Small intestine (tissue), 7 donors: ENCODE data around the gene FADS2. TPM values are rescaled to one million over a fixed set of nuclear protein-coding genes. Genes with fewer than 3 reads are reported as not detected.
A peak's percentile ranks its signal among the peaks of the same experiment; 100 is the strongest.

Experiments used
- DNase-seq, 2 donors: peaks; one replicate each; pipeline versions ENCODE4 v3.0.0 to v3.0.0-alpha.2; 2013
- FAIRE-seq: peaks from 2 replicates; lab custom pipeline; 2012; peaks lifted over from hg19 to GRCh38; lab: Jason Lieb, UNC
- H3K27ac ChIP-seq, 3 donors: one replicate each; pipeline ENCODE4 v1.5.1; 2013; ENCODE audit warnings: low read length in 2 of 3, mild to moderate bottlenecking in 2 of 3, control low read depth in 1 of 3, inconsistent platforms in 1 of 3, low read depth in 1 of 3, moderate library complexity in 1 of 3
- H3K27me3 ChIP-seq, 3 donors: one replicate each; pipeline ENCODE4 v1.6.1; 2013; ENCODE audit warnings: low read length in 3 of 3, inconsistent platforms in 1 of 3; ENCODE audit not compliant: control insufficient read depth in 3 of 3, insufficient read depth in 3 of 3
- H3K36me3 ChIP-seq, 3 donors: one replicate each; pipeline ENCODE4 v1.6.1; 2013; ENCODE audit warnings: low read length in 3 of 3, inconsistent platforms in 1 of 3, low read depth in 1 of 3, mild to moderate bottlenecking in 1 of 3, moderate library complexity in 1 of 3; ENCODE audit not compliant: control insufficient read depth in 3 of 3, insufficient read depth in 2 of 3
- H3K4me1 ChIP-seq, 3 donors: one replicate each; pipeline ENCODE4 v1.6.1; 2013; ENCODE audit warnings: low read length in 2 of 3, inconsistent platforms in 1 of 3, low read depth in 1 of 3, mild to moderate bottlenecking in 1 of 3, moderate library complexity in 1 of 3; ENCODE audit not compliant: control insufficient read depth in 3 of 3, insufficient read depth in 2 of 3
- H3K4me3 ChIP-seq, 3 donors: one replicate each; pipeline ENCODE4 v1.5.1; 2013; ENCODE audit warnings: low read length in 3 of 3, control low read depth in 1 of 3, inconsistent platforms in 1 of 3, low read depth in 1 of 3, mild to moderate bottlenecking in 1 of 3, moderate library complexity in 1 of 3
- H3K9me3 ChIP-seq, 2 donors: one replicate each; pipeline ENCODE4 v1.6.1; 2013; ENCODE audit warnings: low read depth in 1 of 2, low read length in 1 of 2; ENCODE audit not compliant: control insufficient read depth in 2 of 2, insufficient read depth in 1 of 2
- WGBS, 3 donors: extraction: QIAGEN DNeasy Blood & Tissue Kit; methylation state at CpG; one replicate each; pipeline ENCODE4 v1.1.7; 2013; 5-methylcytosine and 5-hydroxymethylcytosine counted together
- polyA plus RNA-seq, 4 donors: library from polyadenylated mRNA; stranded (reverse) in 3 of 4; unstranded in 1 of 4; fragments of 200-250 nt in 3 of 4; fragments of 120-200 nt in 1 of 4; gene quantifications; one replicate each; pipeline versions ENCODE4 v1.2.1 to v1.2.3, GENCODE V29; 2013
- donor health status: healthy with polysubstance abuse.
- donor health status: control.
- donor health status: control.
- donor health status: Bipolar disorder and iron deficiency.
- donor health status: healthy.

FADS2 gene
- polyA plus RNA-seq, 4 donors, result 2.4 to 147 (median 7.7) TPM

GRCh38 chr11:61890529-61891330 is 62.6 kb downstream of the FADS2 start:
- FAIRE-seq (no peak), DNase-seq (peak; percentile 14 to 31)
- peak overlapping the region; percentile 28 to 75 (median 63) for H3K4me3 ChIP-seq
- peaks cover 0 to 4% (median 0%) of the 10 kb centered on the region in 3 donors for H3K36me3 ChIP-seq
- H3K9me3 ChIP-seq, result peaks cover 0 to 7% of the 10 kb centered on the region in 2 donors
- peaks cover 0 to 8% (median 0%) of the 10 kb centered on the region in 3 donors for H3K4me1 ChIP-seq
- 0 to 2% (median 2%) methylated on average over 26 to 38 of the region's 38 CpGs for WGBS, 3 donors
- H3K27ac ChIP-seq, result peak overlapping the region in 2 of 3 donors; percentile 45 to 80
- no peaks in the 10 kb centered on the region for H3K27me3 ChIP-seq

DNA sequence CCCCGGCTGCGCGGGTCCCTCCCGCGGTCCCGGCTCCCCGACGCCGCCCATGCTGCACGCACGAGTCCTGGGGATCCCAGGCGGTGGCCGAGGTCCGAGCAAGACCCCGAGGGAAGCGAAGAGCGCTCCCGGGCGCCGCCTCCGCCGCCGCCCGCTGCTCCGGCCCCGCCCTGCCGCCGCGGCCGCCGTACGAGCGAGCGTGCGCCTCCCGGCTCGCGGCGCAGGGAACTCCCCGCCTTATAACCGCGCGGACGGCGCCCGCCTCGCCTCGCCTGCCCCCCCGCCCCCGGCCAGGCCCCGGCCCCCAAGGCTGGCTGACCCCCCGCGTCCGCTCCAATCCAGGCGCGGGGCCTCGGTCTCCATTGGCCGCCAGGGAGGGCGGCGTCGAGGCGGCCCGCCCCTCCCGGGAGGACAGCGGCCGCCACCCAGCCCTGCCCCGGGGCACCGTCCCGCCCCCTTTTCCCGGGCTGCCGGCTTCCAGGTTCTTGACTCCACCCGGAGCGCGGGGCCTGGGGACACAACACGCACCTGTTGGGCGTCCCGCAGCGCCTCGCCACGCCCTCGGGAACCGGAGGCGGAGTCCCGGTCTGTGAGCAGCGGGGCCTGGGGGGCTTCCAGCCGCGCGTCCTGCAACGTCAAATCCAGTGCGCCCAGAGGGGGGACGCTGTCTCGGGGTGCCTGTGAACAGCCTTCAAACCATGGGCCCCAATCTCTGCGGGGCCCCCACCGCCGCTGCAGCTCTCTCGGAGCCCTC is 63.4 kb downstream of the FADS2 start, which contains the start of gene FADS3:
FADS3 (minus strand) TSS at position 215 of the 754 bp plus-strand sequence; CDS start at position 51, 164 bp downstream.
- 1% methylated on average over 50 to 96 of the region's 96 CpGs for WGBS, 3 donors
- no peak for FAIRE-seq
- Histone ChIP-seq H3K4me1 (peaks cover 0 to 8% (median 0%) of the 10 kb centered on the region in 3 donors), H3K9me3 (peaks cover 0 to 4% of the 10 kb centered on the region in 2 donors), H3K4me3 (peak within 1 kb of the TSS; percentile 28 to 75 (median 63)), H3K36me3 (peaks cover 0 to 10% (median 0%) of the 10 kb centered on the region in 3 donors), H3K27me3 (no peaks in the 10 kb centered on the region), H3K27ac (peak within 1 kb of the TSS in 2 of 3 donors; percentile 45 to 80)
- DNase-seq, result peak; percentile 90 to 91

GRCh38 chr11:61892085-61892370 is 63.9 kb downstream of the FADS2 start:
- 5 to 16% (median 8%) methylated on average over 9 to 12 of the region's 12 CpGs for WGBS, 3 donors
- no peak for FAIRE-seq
- no peaks in the 10 kb centered on the region for H3K27me3 ChIP-seq
- H3K4me1 ChIP-seq, result peaks cover 0 to 8% (median 0%) of the 10 kb centered on the region in 3 donors
- H3K9me3 ChIP-seq, result no peaks in the 10 kb centered on the region
- H3K27ac ChIP-seq, result no peak overlapping the region
- peak overlapping the region in 2 of 3 donors; percentile 57 to 75 for H3K4me3 ChIP-seq
- H3K36me3 ChIP-seq, result peaks cover 0 to 15% (median 0%) of the 10 kb centered on the region in 3 donors
- no peak for DNase-seq

- no peak for DNase-seq
- peaks cover 0 to 14% (median 0%) of the 10 kb centered on the region in 3 donors for H3K4me1 ChIP-seq
These were observed 65.9 kb downstream of the FADS2 start for GRCh38 chr11:61893981-61894380.

DNA sequence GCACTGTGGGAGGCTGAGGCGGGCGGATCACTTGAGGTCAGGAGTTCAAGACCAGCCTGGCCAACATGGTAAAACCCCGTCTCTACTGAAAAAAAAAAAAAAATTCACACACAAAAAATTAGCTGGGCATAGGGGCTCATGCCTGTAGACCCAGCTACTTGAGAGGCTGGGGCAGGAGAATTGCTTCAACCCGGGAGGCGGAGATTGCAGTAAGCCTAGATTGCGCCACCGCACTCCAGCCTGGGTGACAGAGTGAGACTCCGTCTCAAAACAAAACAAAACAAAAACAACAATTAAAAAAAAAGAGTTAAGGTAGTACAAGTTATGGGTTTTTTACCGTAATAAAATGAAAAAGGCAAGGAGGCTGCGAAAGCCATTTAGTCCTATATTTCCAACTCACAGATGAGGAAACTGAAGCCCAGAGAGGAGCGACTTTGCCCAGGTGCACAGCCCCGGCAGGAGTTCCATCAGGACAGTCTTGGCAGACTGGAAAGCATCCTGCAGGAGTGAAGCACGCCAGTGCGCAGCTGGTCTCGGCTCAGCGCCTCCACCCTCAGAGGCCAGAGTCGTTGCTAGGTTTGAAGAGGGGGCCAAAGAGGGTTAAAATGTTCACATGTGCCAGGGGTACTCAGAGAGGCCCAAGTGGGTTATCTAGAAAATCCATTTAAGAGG is 67.1 kb downstream of the FADS2 start:
- no peak for FAIRE-seq

More at GRCh38 chr11:61893981-61894380, 65.9 kb downstream of the FADS2 start:
- FAIRE-seq, result no peak
- no peaks in the 10 kb centered on the region for H3K9me3 ChIP-seq
- H3K27ac ChIP-seq, result peak overlapping the region in 1 of 3 donors; percentile 10
- H3K36me3 ChIP-seq, result peaks cover 0 to 30% (median 0%) of the 10 kb centered on the region in 3 donors
- H3K27me3 ChIP-seq, result no peaks in the 10 kb centered on the region
- no peak overlapping the region for H3K4me3 ChIP-seq
- 55 to 63% (median 61%) methylated on average over 5 of the region's 5 CpGs for WGBS, 3 donors

GRCh38 chr11:61895718-61896059 is 67.6 kb downstream of the FADS2 start:
- no peak overlapping the region for H3K27ac ChIP-seq
- H3K9me3 ChIP-seq, result no peaks in the 10 kb centered on the region
- 57 to 69% (median 68%) methylated on average over 4 of the region's 4 CpGs for WGBS, 3 donors
- peaks cover 0 to 14% (median 0%) of the 10 kb centered on the region in 3 donors for H3K4me1 ChIP-seq
- H3K36me3 ChIP-seq, result peaks cover 0 to 47% (median 0%) of the 10 kb centered on the region in 3 donors
- H3K4me3 ChIP-seq, result no peak overlapping the region
- DNase-seq (no peak), FAIRE-seq (no peak)
- H3K27me3 ChIP-seq, result no peaks in the 10 kb centered on the region

More for the DNA sequence above, 67.1 kb downstream of the FADS2 start:
- Histone ChIP-seq H3K9me3 (no peaks in the 10 kb centered on the region), H3K36me3 (peaks cover 0 to 42% (median 0%) of the 10 kb centered on the region in 3 donors), H3K4me1 (peaks cover 0 to 18% (median 0%) of the 10 kb centered on the region in 3 donors), H3K27ac (no peak overlapping the region), H3K4me3 (no peak overlapping the region), H3K27me3 (no peaks in the 10 kb centered on the region)
- 79 to 84% (median 82%) methylated on average over 14 to 17 of the region's 17 CpGs for WGBS, 3 donors
- no peak for DNase-seq

DNA sequence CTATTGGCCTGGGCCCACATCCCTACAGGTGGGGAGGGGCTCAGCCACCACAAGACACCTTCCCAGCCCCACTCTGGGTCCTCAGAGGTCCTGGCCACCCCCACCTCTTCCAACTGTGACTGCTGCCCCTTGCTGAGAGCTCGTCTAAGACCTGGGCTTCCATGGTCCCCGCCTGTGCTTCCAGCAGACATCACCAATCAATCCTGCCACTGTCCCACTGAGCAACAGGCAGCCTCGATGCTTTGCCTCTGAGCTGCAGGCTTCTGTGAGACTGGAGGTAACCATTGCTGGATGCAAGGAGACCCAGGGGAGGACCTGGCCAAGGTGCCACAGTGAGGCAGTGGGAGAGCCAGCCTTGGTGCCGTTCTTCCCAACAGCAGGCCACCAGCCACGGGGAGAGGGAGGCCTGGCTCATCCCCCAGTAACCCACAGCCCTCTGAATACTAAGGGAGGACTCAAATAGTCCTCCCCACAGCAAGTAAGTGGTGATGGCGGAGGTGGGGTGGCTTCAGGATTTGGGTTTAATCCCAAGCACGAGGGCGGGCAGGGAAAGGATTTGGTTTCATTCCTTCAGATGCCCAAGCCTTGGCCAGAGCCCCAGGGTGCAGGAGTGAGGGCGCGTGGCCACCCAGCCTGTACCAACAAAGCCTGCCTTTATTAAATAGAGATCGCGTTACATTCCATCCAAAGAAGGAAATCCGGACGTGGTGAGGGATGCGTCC is 68.7 kb downstream of the FADS2 start:
- FAIRE-seq (no peak), DNase-seq (no peak)
- Histone ChIP-seq H3K36me3 (peaks cover 0 to 57% (median 0%) of the 10 kb centered on the region in 3 donors), H3K27me3 (no peaks in the 10 kb centered on the region), H3K9me3 (no peaks in the 10 kb centered on the region), H3K27ac (no peak overlapping the region), H3K4me1 (peaks cover 0 to 10% (median 0%) of the 10 kb centered on the region in 3 donors), H3K4me3 (no peak overlapping the region)
- 84 to 88% (median 87%) methylated on average over 15 of the region's 15 CpGs for WGBS, 3 donors
